DOHH2 (cell line): ENCODE results near the gene ADARB1.

Experiments used
- H3F3A ChIP-seq: fragments of 200-600 bp; sonication (generic), shearing (Covaris generic); 2 replicates; pipeline ENCODE4 v1.6.0; 2016; ENCODE audit warnings: antibody characterized with exemption, mild to moderate bottlenecking; ENCODE audit not compliant: control insufficient read depth, insufficient read depth
- H3K27ac ChIP-seq: fragments of 200-600 bp; sonication (generic); 2 replicates; pipeline ENCODE4 v1.5.1; 2014; ENCODE audit warnings: low read depth, mild to moderate bottlenecking, low read length, moderate library complexity
- H3K27me3 ChIP-seq: fragments of 200-600 bp; sonication (generic); 2 replicates; pipeline ENCODE4 v1.6.1; 2014; ENCODE audit warnings: mild to moderate bottlenecking, low read length, mixed read lengths; ENCODE audit not compliant: control insufficient read depth
- H3K36me3 ChIP-seq: fragments of 200-600 bp; sonication (generic); 2 replicates; pipeline ENCODE4 v1.6.1; 2014; ENCODE audit warnings: mild to moderate bottlenecking, low read length, moderate library complexity, mixed read lengths; ENCODE audit not compliant: control insufficient read depth
- H3K4me1 ChIP-seq: fragments of 200-600 bp; sonication (generic); 2 replicates; pipeline ENCODE4 v1.6.1; 2014; ENCODE audit warnings: mild to moderate bottlenecking, low read length, mixed read lengths; ENCODE audit not compliant: control insufficient read depth
- H3K4me2 ChIP-seq: fragments of 200-600 bp; sonication (generic); 2 replicates; pipeline ENCODE4 v1.6.0; 2014; ENCODE audit warnings: mild to moderate bottlenecking, low read length, moderate library complexity
- H3K4me3 ChIP-seq: fragments of 200-600 bp; sonication (generic); 2 replicates; pipeline ENCODE4 v1.5.1; 2014; ENCODE audit warnings: mild to moderate bottlenecking, low read length, mixed read lengths
- H3K79me2 ChIP-seq: fragments of 200-600 bp; sonication (generic); 2 replicates; pipeline ENCODE4 v1.6.1; 2014; ENCODE audit warnings: mild to moderate bottlenecking, low read length, mixed read lengths; ENCODE audit not compliant: control insufficient read depth
- H3K9me2 ChIP-seq: fragments of 200-600 bp; sonication (generic); replicated peaks from 2 replicates; pipeline ENCODE4 v1.6.1; 2014; ENCODE audit warnings: mild to moderate bottlenecking, low read length, mixed read lengths; ENCODE audit not compliant: control insufficient read depth
- H3K9me3 ChIP-seq: fragments of 200-600 bp; sonication (generic); 2 replicates; pipeline ENCODE4 v1.6.1; 2014; ENCODE audit warnings: antibody characterized with exemption, low read length, mixed read lengths; ENCODE audit not compliant: control insufficient read depth, insufficient read depth
- H4K20me1 ChIP-seq: fragments of 200-600 bp; sonication (generic); 2 replicates; pipeline ENCODE4 v1.6.0; 2014; ENCODE audit warnings: low read depth, mild to moderate bottlenecking, antibody characterized with exemption, low read length, moderate library complexity; ENCODE audit not compliant: control insufficient read depth, insufficient read depth
- CTCF ChIP-seq: fragments of 200-600 bp; sonication (generic); IDR thresholded peaks from one replicate; pipeline ENCODE4 v1.5.1; 2014; ENCODE audit warnings: antibody characterized with exemption, mild to moderate bottlenecking, low read depth, low read length; ENCODE audit not compliant: poor library complexity, severe bottlenecking
- EZH2phosphoT487 ChIP-seq: fragments of 200-600 bp; sonication (generic); IDR thresholded peaks from 2 replicates; pipeline ENCODE4 v1.6.1; 2017; ENCODE audit warnings: borderline replicate concordance, mild to moderate bottlenecking, antibody characterized with exemption, low read length, moderate library complexity, mixed read lengths

The ADARB1 gene

GRCh38 chr21:45141507-45141906 lies 67.1 kb downstream of the ADARB1 start:
- H3K9me2 ChIP-seq = no peaks in the 10 kb centered on the region
- H3K9me3 ChIP-seq = no peaks in the 10 kb centered on the region
- no peaks in the 10 kb centered on the region for H4K20me1 ChIP-seq
- H3K4me3 ChIP-seq = no peak overlapping the region
- peaks cover 5% of the 10 kb centered on the region; the same call in 1 of the 2 replicates for H3K27me3 ChIP-seq
- TF ChIP-seq EZH2phosphoT487 = no peak
- TF ChIP-seq CTCF = no peak
- H3K79me2 ChIP-seq = no peaks in the 10 kb centered on the region
- H3K36me3 ChIP-seq = no peaks in the 10 kb centered on the region
- H3F3A ChIP-seq = no peaks in the 10 kb centered on the region
- no peaks in the 10 kb centered on the region for H3K4me1 ChIP-seq
- no peak overlapping the region for H3K4me2 ChIP-seq
- H3K27ac ChIP-seq = no peak overlapping the region

GRCh38 chr21:45142469-45143308 lies 68.3 kb downstream of the ADARB1 start:
- 0 out of 2 replicates have a peak, but pooled peaks cover 3% of the 10 kb centered on the region for H3K27me3 ChIP-seq
- no peaks in the 10 kb centered on the region for H4K20me1 ChIP-seq
- no peaks in the 10 kb centered on the region for H3K4me1 ChIP-seq
- no peak overlapping the region for H3K4me3 ChIP-seq
- H3K9me2 ChIP-seq = no peaks in the 10 kb centered on the region
- TF ChIP-seq CTCF (no peak), EZH2phosphoT487 (no peak)
- no peaks in the 10 kb centered on the region for H3K79me2 ChIP-seq
- no peak overlapping the region for H3K27ac ChIP-seq
- H3K4me2 ChIP-seq = no peak overlapping the region
- no peaks in the 10 kb centered on the region for H3K9me3 ChIP-seq
- H3K36me3 ChIP-seq = no peaks in the 10 kb centered on the region
- no peaks in the 10 kb centered on the region for H3F3A ChIP-seq

GRCh38 chr21:45143855-45144254 lies 69.5 kb downstream of the ADARB1 start:
- Histone ChIP-seq H4K20me1 (no peaks in the 10 kb centered on the region), H3K27me3 (no peaks in the 10 kb centered on the region)

More at GRCh38 chr21:45143855-45144254, 69.5 kb downstream of the ADARB1 start:
- Histone ChIP-seq H3K9me3 (no peaks in the 10 kb centered on the region), H3K4me1 (no peaks in the 10 kb centered on the region), H3K9me2 (no peaks in the 10 kb centered on the region), H3K4me2 (no peak overlapping the region), H3K36me3 (no peaks in the 10 kb centered on the region), H3K79me2 (no peaks in the 10 kb centered on the region), H3K27ac (no peak overlapping the region), H3F3A (no peaks in the 10 kb centered on the region), H3K4me3 (no peak overlapping the region)
- TF ChIP-seq EZH2phosphoT487 = no peak
- TF ChIP-seq CTCF = no peak
